Measurements from ENCODE around the gene NDUFS2. TPM values are rescaled to one million over a fixed set of nuclear protein-coding genes. Genes with fewer than 3 reads are reported as not detected.
A peak's percentile ranks its signal among the peaks of the same experiment; 100 is the strongest.

NDUFS2 gene
- total and polyA plus RNA-seq, 9 donors: 76.2 to 140 (median 105) TPM

DNA sequence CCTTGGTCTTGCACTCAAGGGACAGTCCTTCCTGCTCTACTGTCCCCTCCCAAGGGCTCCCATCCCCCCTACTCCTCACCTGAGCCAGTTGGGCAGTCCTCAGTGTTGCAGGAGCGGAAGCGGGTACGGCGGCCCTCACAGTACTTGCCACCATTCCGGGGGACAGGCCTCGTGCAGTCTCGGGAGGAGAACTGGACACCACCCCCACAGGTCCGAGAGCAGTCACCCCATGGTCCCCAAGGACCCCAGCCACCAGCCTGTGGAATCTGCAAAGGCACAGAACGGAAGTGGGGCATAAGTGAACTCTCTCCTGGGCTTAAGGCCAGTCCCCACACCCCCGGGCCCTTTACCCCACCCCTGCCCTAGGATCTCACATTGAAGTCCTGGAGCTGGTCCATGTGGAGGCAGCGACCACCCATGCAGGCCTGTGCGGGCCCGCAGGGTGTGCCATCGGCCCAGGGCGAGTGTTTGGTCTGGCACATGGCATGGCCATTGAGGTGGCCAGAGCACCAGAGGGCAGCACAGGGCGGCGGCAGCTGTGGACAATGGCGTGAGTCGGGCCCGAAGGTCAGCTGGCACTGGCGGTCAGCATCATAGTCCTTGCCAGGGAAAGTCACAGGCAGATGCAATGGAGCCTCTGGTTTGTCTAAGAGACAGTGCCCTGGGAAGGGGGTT, 8.5 kb upstream of the NDUFS2 start:
- Histone ChIP-seq H3K4me3 (no peak overlapping the region), H3K4me1 (ENCODE audit: insufficient read depth) (peaks cover 15% of the 10 kb centered on the region), H3K9me3 (no peaks in the 10 kb centered on the region), H3K27ac (no peak overlapping the region), H3K36me3 (no peaks in the 10 kb centered on the region), H3K27me3 (no peaks in the 10 kb centered on the region)
- 64 to 72% (median 72%) methylated on average over 21 of the region's 21 CpGs for WGBS, 3 donors
- peak in 2 of 5 donors; percentile 50 to 59 for DNase-seq
- intact Hi-C loops (cut with DNase I): loop anchor here (5.0 to 10.0 kb wide), 3 partner anchors 34 to 191 kb away; partner anchors contain the start of gene TOMM40L (in 1 of the 4)
- TF ChIP-seq EP300 (IDR thresholded peaks at IDR 0.05): no peak
- TF ChIP-seq, protein P1, sequence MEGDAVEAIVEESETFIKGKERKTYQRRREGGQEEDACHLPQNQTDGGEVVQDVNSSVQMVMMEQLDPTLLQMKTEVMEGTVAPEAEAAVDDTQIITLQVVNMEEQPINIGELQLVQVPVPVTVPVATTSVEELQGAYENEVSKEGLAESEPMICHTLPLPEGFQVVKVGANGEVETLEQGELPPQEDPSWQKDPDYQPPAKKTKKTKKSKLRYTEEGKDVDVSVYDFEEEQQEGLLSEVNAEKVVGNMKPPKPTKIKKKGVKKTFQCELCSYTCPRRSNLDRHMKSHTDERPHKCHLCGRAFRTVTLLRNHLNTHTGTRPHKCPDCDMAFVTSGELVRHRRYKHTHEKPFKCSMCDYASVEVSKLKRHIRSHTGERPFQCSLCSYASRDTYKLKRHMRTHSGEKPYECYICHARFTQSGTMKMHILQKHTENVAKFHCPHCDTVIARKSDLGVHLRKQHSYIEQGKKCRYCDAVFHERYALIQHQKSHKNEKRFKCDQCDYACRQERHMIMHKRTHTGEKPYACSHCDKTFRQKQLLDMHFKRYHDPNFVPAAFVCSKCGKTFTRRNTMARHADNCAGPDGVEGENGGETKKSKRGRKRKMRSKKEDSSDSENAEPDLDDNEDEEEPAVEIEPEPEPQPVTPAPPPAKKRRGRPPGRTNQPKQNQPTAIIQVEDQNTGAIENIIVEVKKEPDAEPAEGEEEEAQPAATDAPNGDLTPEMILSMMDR (IDR thresholded peaks at IDR 0.05): no peak
- TF ChIP-seq POLR2A (IDR thresholded peaks at IDR 0.05): no peak

DNA sequence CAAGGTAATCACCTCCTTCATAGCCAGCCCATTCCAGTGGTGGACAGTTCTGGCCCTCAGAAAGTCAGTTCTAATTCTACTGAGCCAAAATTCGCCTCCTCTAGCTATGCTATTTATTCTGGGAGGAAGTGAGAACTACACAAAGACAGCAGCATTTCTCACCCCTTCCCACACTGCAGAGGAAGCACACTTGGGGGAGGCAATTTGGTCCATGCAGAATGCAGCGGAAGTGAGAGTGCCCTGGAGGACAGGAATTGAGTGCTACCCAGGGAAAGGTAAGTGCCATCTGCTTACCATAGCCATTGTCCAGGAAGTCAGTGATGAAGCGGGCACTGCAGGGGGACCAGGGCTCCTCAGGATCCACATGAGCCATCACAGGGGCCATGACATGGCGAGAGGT, 7.0 kb upstream of the NDUFS2 start:
- DNase-seq: peak in 1 of 5 donors; percentile 33
- no peak for TF ChIP-seq POLR2A (IDR thresholded peaks at IDR 0.05)
- TF ChIP-seq, protein P1 (IDR thresholded peaks at IDR 0.05): no peak
- TF ChIP-seq EP300 (IDR thresholded peaks at IDR 0.05): no peak
- Histone ChIP-seq H3K36me3 (no peaks in the 10 kb centered on the region), H3K27ac (no peak overlapping the region), H3K27me3 (no peaks in the 10 kb centered on the region), H3K9me3 (no peaks in the 10 kb centered on the region), H3K4me3 (no peak overlapping the region), H3K4me1 (ENCODE audit: insufficient read depth) (peaks cover 26% of the 10 kb centered on the region)
- 87 to 92% (median 91%) methylated on average over 4 of the region's 4 CpGs for WGBS, 3 donors
- intact Hi-C loops (cut with DNase I): loop anchor here in 2 of 4 donors (10.0 kb wide), 1 partner anchor 190 kb away; no protein-coding TSS in a partner anchor

DNA sequence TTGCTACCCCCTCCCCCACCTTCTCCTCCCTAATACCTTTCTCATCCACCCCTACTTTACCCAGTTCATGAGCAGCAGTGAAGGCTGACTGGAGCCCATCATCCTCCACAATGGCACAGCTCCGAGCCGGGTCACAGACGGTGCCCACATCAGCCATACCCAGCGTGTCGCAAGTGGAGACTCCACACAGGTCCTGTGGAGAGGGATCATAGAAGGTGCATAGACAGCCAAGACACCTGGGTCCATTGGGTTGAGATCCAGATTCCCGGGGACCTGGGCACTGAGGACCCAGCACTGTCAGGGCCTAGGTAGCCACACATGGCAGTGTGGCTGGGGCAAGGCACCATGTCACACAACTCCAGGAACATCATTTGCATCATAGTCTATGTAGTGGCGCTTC, 6.1 kb upstream of the NDUFS2 start:
- TF ChIP-seq, protein P1 (IDR thresholded peaks at IDR 0.05): no peak
- no peak for TF ChIP-seq POLR2A (IDR thresholded peaks at IDR 0.05)
- no peak for TF ChIP-seq EP300 (IDR thresholded peaks at IDR 0.05)
- Histone ChIP-seq H3K27me3 (no peaks in the 10 kb centered on the region), H3K36me3 (no peaks in the 10 kb centered on the region), H3K27ac (peak overlapping the region; percentile 18 to 96), H3K9me3 (no peaks in the 10 kb centered on the region), H3K4me3 (no peak overlapping the region), H3K4me1 (ENCODE audit: insufficient read depth) (peaks cover 35% of the 10 kb centered on the region)
- 90 to 98% (median 93%) methylated on average over 7 of the region's 7 CpGs for WGBS, 3 donors
- intact Hi-C loops (cut with DNase I): loop anchor here in 2 of 4 donors (10.0 kb wide), 1 partner anchor 189 kb away; no protein-coding TSS in a partner anchor
- peak in 1 of 5 donors; percentile 38 for DNase-seq

DNA sequence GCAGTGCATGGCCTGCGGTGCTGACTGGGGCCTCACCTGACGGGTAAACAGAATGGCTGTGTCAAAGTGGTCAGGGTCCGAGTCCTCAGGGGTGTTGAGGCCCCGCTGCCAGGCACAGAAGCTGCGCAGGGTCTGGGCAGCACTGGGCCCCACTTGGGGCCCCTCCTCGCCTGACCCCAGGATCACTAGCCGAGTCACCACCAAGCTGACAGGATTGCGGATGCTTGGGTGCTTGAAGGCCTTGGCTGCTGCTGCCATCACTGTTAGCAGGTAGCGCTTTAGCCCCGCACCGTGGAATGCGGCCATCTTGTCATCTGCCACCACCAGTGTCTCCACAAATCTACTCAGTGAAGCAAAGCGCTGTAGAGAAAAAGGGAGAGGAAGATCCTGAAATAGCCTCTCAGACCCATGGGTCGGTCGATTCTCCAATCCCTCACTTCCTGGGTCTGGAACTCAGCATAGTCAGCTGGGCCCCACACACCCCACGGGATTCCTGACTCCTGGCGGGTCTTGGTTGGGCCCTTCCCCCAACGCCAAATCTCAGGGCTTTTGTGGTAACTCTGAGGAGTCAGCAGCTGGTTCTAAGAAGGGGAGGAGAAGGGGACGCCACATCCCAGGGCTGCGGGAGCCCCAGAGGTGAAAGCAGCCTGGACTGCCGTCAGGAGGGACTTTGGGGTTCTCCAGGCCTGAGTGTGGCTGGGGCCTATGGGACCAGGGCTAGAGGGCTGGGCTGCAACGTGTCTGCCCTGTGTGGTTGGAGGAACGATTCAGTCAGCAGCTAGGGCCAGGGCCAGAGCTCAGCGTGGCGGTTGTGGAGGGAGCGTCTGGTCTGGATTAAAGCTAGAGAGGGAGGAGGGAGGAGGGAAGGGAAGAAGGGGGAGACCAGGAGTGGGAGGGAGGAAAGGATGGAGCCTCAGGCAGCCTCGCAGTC, 5.4 kb upstream of the NDUFS2 start:
- H3K36me3 ChIP-seq: no peaks in the 10 kb centered on the region
- peak in 4 of 5 donors; percentile 61 to 75 (median 66) for DNase-seq
- no peaks in the 10 kb centered on the region for H3K27me3 ChIP-seq
- 41 to 50% (median 46%) methylated on average over 26 to 27 of the region's 27 CpGs for WGBS, 3 donors
- no peak for TF ChIP-seq POLR2A (IDR thresholded peaks at IDR 0.05)
- TF ChIP-seq EP300 (IDR thresholded peaks at IDR 0.05): no peak
- TF ChIP-seq, protein P1 (IDR thresholded peaks at IDR 0.05): no peak
- peak overlapping the region; percentile 84 to 96 for H3K27ac ChIP-seq
- H3K4me1 ChIP-seq (ENCODE audit: insufficient read depth): peaks cover 37% of the 10 kb centered on the region
- H3K4me3 ChIP-seq: peak overlapping the region; percentile 44
- intact Hi-C loops (cut with DNase I): loop anchor here in 2 of 4 donors (10.0 kb wide), 1 partner anchor 188 kb away; no protein-coding TSS in a partner anchor
- H3K9me3 ChIP-seq: no peaks in the 10 kb centered on the region
